NCI-H1092 (cell line): ENCODE measurements around the gene ARHGAP12.
A peak's percentile ranks its signal among the peaks of the same experiment; 100 is the strongest.
"Not testable (repeated sequence)": the region's sequence is repeated elsewhere in the genome, so short reads cannot be mapped to it uniquely, and the experiment has no call there.

Experiments
- DNase-seq: peaks from one replicate; lab custom pipeline; 2025; lab: John Stamatoyannopoulos, UW

The ARHGAP12 gene

GRCh38 chr10:31923389-31923788 lies 5.2 kb downstream of the ARHGAP12 start:
- DNase-seq, result no peak

GRCh38 chr10:31921031-31921430 lies 7.6 kb downstream of the ARHGAP12 start:
- DNase-seq, result no peak

- DNase-seq, result no peak
Observed at GRCh38 chr10:31920538-31920937, 8.1 kb downstream of the ARHGAP12 start.

- DNase-seq, result no peak
Observed at GRCh38 chr10:31918671-31919409, 9.8 kb downstream of the ARHGAP12 start.

- DNase-seq, result no peak
Observed at GRCh38 chr10:31914370-31914769, 14.3 kb downstream of the ARHGAP12 start.

- DNase-seq, result peak; percentile 22
Observed at GRCh38 chr10:31912898-31913850, 15.5 kb downstream of the ARHGAP12 start.

GRCh38 chr10:31912289-31912688 lies 16.3 kb downstream of the ARHGAP12 start:
- DNase-seq, result no peak

GRCh38 chr10:31910016-31910415 lies 18.6 kb downstream of the ARHGAP12 start:
- DNase-seq, result no peak

- no peak for DNase-seq
Observed at GRCh38 chr10:31908157-31908556, 20.5 kb downstream of the ARHGAP12 start.

- no peak for DNase-seq
Observed at GRCh38 chr10:31906039-31906438, 22.6 kb downstream of the ARHGAP12 start.

GRCh38 chr10:31905586-31905985 lies 23.0 kb downstream of the ARHGAP12 start:
- DNase-seq, result no peak

GRCh38 chr10:31902625-31903024 lies 26.0 kb downstream of the ARHGAP12 start:
- no peak for DNase-seq

- DNase-seq, result no peak
Observed at GRCh38 chr10:31897506-31897905, 31.1 kb downstream of the ARHGAP12 start.

GRCh38 chr10:31896968-31897384 lies 31.7 kb downstream of the ARHGAP12 start:
- no peak for DNase-seq

GRCh38 chr10:31895722-31896121 lies 32.9 kb downstream of the ARHGAP12 start:
- not testable (repeated sequence) for DNase-seq

- no peak for DNase-seq
Observed at GRCh38 chr10:31888442-31888841, 40.2 kb downstream of the ARHGAP12 start.

- DNase-seq, result no peak
Observed at GRCh38 chr10:31887850-31888249, 40.8 kb downstream of the ARHGAP12 start.

- no peak for DNase-seq
Observed at GRCh38 chr10:31886885-31887284, 41.7 kb downstream of the ARHGAP12 start.

- no peak for DNase-seq
Observed at GRCh38 chr10:31885971-31886370, 42.7 kb downstream of the ARHGAP12 start.

- DNase-seq, result no peak
Observed at GRCh38 chr10:31884386-31884785, 44.2 kb downstream of the ARHGAP12 start.

- DNase-seq, result no peak
Observed at GRCh38 chr10:31883397-31883796, 45.2 kb downstream of the ARHGAP12 start.

- DNase-seq, result no peak
Observed at GRCh38 chr10:31878486-31878885, 50.1 kb downstream of the ARHGAP12 start.
